GM12873 (cell line): ENCODE measurements around the gene CCR5AS.

ENCODE experiments used
- TF ChIP-seq, protein P1 (sequence below): IDR thresholded peaks from 2 replicates; pipeline ENCODE4 v1.5.1; 2012; ENCODE audit warnings: low read depth, mild to moderate bottlenecking, moderate library complexity, low read length, control low read depth; ENCODE audit not compliant: insufficient read depth; ENCODE audit errors: missing control alignments

CCR5AS gene

GRCh38 chr3:46420931-46421330 is 14.1 kb upstream of the CCR5AS start:
- TF ChIP-seq, protein P1, sequence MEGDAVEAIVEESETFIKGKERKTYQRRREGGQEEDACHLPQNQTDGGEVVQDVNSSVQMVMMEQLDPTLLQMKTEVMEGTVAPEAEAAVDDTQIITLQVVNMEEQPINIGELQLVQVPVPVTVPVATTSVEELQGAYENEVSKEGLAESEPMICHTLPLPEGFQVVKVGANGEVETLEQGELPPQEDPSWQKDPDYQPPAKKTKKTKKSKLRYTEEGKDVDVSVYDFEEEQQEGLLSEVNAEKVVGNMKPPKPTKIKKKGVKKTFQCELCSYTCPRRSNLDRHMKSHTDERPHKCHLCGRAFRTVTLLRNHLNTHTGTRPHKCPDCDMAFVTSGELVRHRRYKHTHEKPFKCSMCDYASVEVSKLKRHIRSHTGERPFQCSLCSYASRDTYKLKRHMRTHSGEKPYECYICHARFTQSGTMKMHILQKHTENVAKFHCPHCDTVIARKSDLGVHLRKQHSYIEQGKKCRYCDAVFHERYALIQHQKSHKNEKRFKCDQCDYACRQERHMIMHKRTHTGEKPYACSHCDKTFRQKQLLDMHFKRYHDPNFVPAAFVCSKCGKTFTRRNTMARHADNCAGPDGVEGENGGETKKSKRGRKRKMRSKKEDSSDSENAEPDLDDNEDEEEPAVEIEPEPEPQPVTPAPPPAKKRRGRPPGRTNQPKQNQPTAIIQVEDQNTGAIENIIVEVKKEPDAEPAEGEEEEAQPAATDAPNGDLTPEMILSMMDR = no peak

GRCh38 chr3:46419816-46420215 is 12.9 kb upstream of the CCR5AS start:
- TF ChIP-seq, protein P1 = no peak

DNA sequence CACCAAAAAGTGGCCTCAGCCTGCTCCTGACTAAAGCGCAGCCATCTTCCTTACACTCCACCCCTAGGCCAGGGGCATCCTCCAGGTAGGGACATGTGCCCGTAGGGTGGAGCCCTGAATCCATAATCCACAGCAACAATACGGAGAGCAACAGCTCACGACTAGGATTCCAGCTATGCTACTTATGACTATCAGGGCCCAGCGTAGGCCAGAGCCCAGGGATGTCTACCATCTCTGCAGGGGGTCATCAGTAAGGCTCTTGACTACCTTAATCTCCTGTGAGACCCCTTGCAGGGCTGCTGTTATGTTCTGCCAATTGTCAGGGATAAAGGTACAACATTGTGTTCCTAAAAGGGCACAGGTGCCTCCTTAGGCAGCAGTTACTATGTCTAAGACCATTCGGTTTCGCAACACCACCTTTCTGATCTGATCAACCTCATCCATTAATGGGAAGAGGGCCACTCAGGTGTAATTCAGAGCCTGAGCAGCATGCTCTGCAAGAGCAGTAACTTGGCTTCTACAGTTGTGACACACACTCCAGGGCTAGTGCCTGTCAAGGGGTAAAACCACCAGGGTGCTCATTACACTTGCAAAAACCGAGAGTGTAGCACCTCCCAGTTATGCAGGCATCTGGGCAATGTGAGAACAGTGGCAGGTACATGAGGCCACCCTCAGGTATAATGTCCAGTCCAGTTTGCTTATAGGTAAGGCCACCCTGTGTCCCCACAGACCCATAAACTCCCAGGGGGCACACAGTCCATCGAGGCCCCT is 11.2 kb upstream of the CCR5AS start:
- TF ChIP-seq, protein P1 = no peak

DNA sequence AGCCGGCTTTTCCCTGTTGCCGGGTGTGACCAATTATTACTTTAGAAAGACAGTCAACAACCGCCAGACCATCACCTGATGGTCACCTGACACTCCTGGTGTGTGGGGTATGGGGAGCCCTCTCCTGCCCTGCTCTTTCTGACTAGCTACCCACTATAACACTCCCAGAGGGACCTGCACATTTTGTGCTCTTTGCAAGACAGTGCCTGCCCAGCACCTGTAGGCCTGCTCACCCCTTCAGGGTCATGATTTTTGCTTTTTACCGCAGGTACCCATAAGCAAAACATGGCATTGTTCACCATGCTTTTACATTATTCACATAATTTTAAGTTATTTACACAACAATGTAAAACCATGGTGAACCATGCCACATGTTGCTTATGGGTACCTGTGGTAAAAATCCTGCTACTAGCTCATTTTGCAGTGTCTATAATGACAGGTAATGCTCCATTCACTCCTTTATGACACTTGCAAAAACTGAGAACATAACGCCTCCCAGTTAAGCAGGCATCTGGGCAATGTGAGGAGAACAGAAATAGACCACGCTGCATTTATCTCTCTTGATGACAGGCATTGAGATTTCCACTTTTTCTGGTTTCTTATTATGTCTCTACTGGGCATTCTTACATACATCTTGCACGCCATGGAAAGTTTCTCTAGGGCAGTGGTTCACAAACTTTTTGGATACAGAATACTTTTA is 10.1 kb upstream of the CCR5AS start:
- TF ChIP-seq, protein P1 = no peak

GRCh38 chr3:46416125-46416810 is 9.4 kb upstream of the CCR5AS start:
- TF ChIP-seq, protein P1 = no peak

DNA sequence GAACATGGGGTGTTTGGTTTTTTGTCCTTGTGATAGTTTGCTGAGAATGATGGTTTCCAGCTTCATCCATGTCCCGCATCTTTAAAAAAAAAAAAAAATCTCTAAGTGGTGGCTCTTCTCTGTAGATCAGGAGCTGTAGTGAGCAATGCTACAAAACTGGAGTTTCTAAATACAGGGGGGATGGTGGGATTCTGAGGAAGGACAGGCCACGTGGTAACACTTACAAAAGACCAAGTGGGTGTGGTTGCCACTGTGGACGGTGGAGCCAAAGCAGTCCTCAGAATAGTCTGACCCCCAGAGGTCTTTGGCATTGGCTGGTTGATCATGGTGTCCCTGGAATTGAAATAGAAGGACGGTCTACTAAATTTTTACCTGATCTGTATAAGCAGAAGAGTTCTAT is 7.9 kb upstream of the CCR5AS start:
- TF ChIP-seq, protein P1 = no peak

GRCh38 chr3:46413951-46414350 is 7.1 kb upstream of the CCR5AS start:
- TF ChIP-seq, protein P1 = no peak
